ENCODE results near the gene DBF4.

- TF ChIP-seq CTCF (conservative IDR thresholded peaks at IDR 0.05; ENCODE audit: low read depth in 2 of 2) (no peak), POLR2AphosphoS5 (IDR thresholded peaks at IDR 0.05; ENCODE audit: low read depth) (no peak), EZH2 (IDR thresholded peaks at IDR 0.05; ENCODE audit: low read depth, unreplicated experiment) (no peak), CREB1 (CRISPR knock-in tag; IDR thresholded peaks at IDR 0.05; ENCODE audit: low read depth) (no peak), REST (IDR thresholded peaks at IDR 0.05; ENCODE audit: unreplicated experiment) (no peak), EZH2phosphoT487 (IDR thresholded peaks at IDR 0.05; ENCODE audit: unreplicated experiment) (no peak), JUNB (IDR thresholded peaks at IDR 0.05; ENCODE audit: unreplicated experiment) (no peak), ETS1 (IDR thresholded peaks at IDR 0.05) (no peak)
These were observed 24.0 kb upstream of the DBF4 start for GRCh38 chr7:87852306-87852705.

Measured in GM23338 (cell line).